GM18520 (cell line): ENCODE data around the gene ERP44.
"Not testable (repeated sequence)": the region's sequence is repeated elsewhere in the genome, so short reads cannot be mapped to it uniquely, and the experiment has no call there.

Source experiments
- ATAC-seq: cut with Tn5 transposase; IDR thresholded peaks from one replicate; pipeline ENCODE4 v1.9.1; 2021; ENCODE audit not compliant: unreplicated experiment

ERP44 gene

DNA sequence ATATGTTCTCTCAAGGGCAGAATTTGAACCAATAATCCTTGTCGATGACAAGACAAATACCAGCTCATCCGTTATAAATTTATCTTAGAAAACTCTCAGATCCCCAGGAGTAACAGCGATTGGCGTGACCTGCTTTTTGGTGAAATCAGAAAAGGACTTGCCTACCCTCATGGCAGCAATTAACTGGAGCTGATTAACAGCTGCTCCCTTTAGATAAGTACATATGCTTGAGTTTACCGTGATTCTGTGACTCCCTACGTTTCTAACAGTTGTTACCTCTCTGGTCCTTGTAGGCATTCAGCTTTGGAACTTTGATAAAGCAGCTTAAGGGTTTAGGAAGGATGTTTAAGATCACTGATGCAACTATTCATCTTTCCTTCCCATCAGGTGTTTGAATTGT lies 2.8 kb upstream of the ERP44 start:
- no peak for ATAC-seq

DNA sequence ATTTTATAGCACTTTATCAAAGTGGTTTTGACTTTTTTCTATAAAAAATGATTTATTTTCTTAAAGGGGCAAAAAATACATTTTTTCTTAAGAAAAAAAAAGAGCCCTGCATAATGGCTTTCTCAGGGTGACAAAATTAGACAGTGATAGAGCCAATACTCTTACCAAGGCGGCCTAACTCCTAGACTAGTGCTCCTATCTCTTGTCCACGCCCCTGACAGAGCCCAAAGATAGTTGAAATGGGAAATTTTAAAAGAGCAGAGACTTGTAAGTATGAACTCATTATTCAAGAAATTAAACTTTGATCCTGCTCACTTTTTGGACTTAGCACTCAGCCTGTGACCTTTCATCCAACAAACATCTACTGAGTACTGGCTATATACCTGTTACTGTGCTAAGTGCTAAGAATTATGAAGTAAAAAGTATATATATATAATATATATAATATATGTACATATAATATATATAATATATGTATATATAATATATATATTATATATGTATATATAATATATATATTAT lies 1.4 kb upstream of the ERP44 start:
- no peak for ATAC-seq

DNA sequence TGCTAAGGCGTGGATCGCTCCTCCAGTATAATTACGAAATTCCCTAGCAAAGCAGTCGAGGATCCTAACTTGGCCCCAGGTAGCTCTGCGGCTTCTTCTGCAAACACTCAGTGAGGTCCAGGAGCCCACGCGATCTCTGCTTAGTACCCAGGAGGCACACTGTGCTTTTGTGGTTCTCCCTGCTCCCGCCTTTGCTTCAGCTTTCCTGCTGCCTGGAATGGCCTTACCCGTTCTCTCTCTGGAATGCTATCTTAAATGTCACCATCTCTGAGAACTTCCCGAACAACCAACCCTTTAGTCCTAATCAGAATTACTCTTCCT lies 882 bp upstream of the ERP44 start:
- ATAC-seq: no peak

DNA sequence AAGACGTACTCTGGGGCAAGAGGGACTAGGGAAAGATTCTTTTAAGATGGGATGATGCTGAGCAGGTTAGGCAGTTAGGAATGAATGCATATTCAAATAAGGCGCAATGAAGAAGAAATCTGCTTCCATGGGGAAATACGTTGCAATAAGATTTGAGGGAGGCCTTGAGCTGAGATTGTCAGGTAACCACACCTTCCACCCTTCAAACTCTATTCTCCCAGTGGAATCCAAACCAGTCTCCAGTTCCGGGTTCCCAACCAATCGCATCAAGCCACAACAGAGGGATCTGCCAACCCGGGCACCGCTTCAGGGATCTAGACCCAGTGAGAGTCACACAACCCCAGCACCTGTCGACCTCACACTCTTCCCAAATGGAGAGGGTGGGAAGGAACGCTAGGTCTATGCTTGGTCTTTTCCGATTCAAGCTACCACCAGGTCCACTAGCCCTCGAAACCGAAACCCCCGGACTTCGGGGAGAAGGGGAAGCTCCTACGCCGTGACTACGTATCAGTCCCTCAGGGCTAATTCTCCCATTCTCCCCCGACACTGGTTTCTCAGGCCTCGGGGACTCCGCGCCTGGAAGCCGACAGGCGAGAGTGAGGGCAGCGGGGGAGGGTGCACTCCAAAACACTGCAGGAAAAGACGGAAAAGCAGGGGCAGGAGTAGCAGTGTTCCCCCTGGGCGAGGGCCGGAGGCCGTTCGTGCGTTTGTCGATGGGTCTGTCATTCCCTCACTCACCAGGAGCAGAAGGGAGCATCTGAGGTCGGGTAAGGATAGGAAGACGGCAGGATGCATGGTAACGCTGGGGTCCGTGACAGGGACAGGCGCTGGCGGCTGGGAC lies 534 bp downstream of the ERP44 start:
- no peak for ATAC-seq

DNA sequence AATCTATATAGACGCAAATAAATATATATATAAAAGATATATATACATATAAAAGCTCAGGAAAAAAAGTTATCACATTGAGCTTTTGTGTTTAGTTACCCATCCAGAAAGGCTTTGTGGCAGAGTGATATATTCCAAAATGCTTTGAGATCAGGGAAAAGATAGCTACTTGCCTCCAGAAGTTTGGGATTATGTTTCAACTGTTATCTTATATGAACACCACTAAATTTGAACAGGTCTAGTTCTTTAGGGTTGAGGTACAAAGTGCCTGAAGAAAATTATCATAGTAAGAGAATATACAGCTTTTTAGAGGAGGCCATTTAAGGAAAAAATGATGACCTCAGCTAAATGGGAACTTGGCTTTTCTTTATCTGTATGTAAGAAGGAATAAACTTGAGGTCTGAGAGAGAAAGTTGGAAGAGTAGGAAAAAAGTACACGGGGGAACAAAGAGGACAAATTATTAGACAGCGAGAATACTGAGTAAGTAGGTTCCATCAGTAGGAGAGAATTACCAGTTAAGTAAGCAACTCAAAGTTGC lies 2.4 kb downstream of the ERP44 start:
- ATAC-seq: no peak

DNA sequence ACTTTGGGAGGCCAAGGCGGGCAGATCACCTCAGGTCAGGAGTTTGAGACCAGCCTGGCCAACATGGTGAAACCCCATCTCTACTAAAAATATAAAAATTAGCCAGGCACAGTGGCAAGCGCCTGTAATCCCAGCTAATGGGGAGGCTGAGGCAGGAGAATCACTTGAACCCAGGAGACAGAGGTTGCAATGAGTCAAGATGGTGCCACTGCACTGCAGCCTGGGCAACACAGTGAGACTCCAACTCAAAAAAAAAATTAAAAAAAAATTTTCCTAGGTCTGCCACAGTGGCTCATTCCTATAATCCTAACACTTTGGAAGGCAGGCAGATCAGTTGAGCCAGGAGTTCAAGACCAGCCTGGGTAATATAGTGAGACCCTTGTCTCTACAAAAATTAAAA lies 4.4 kb downstream of the ERP44 start:
- not testable (repeated sequence) for ATAC-seq

DNA sequence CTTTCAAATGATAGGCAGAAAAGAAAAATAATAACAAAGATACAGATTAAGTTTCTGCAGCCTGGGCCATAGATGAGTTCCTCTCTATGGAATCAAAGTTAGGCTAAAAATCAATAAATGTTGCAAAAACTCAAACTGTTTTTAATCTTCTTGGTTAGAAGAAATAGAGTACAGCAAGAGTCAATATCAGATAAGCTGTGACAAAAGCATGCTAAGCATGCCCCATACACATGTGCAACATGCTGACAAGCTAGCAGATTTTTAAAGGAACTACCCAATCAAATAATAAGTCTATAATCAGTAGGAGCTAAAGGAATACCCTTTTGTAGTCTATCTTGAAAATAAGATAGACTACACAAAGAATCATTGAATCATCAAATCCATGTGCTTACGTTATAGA lies 6.7 kb downstream of the ERP44 start:
- no peak for ATAC-seq

DNA sequence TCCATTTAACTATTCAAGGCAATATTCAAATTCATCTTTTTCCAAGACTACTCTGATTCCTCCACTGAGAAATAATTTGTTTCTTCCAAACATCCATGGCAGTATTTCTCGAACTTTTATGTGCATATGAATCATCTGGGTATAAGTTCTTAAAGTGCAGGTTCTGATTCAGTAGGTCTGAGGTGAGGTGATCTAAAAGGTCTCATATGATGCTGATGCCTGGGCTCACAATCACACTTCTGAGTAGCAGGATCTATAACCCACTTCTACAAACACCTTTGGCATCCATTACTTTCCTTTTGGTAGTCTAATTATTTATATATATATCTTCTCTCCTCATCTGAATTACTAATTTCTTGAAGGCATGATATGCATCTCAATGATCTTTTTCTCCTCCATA lies 7.2 kb downstream of the ERP44 start:
- ATAC-seq: no peak

DNA sequence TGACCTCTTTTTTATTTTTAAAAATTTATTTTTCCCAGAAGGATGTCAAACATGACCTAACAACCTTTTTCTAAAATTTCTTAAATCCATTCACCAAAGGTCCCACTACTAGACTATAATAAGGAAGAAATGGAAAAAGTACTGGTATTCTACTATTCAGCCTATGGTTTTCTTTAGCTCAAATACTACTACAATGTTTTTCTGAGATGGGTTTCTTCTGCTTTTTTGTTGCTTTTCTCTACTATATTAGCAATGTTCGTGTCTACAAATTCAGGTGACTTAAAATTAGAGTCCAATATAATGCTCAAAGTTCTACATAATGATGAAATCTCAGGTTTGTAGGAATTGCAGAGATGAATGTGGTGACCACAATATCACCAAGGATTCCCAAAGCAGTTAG lies 7.9 kb downstream of the ERP44 start:
- ATAC-seq: no peak

DNA sequence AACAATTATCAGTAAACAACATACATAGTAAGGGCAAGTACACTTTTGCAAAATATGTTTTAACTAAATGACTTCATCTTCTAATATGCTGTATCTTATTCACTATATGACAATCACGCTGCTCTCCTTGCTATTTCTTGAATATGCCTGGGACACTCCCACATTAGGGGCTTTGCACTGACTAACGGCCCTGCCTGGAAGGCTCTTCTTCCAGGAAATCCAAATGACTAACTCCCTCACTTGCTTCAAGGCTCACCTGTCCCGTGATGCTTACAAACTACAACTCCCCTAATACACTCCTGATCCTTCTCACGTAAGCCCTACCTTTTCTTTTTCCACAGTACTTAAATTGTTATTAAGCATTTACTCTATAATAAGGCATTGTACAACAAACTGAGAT lies 10.6 kb downstream of the ERP44 start:
- no peak for ATAC-seq

DNA sequence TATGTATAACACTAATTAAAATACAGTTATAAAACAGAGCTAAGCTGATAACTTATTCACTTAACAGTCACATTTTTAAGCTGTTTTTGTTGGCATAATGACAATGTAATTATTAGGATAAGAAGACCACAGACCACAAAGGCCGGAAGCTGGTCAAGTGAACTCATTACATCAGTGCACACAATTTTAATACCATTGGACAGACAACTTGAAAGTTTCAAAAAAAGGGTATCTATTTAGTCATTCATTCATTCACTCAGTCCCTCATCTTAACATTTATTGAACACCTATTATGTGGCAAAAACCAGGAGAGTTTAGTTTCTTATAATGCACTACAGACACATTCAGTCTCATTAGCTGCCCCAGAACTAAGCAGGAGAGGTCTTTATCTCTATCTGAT lies 11.6 kb downstream of the ERP44 start:
- no peak for ATAC-seq

DNA sequence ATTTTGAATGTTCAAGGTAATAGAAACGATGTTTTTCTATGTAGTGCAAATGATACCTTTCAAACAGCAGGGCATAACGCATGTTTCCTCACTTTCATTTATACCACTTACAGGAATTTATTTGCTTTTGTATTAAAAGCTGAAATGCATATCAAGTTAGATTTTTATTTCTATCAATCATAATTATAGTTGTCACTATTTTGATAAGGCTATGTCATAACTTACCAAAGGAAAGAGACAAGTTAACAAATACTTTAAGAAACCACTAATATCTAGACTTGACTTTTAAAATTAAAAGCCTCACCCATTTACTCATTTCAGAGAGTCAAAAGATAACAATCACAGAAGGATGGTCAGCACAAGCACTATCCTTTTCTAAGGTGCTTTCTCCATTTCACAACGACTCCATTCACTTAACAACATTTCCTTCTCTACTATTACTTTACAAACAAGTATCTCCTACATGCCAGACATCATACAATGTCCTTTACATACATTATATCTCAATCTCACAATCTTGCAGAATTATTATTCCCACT lies 12.6 kb downstream of the ERP44 start:
- no peak for ATAC-seq

DNA sequence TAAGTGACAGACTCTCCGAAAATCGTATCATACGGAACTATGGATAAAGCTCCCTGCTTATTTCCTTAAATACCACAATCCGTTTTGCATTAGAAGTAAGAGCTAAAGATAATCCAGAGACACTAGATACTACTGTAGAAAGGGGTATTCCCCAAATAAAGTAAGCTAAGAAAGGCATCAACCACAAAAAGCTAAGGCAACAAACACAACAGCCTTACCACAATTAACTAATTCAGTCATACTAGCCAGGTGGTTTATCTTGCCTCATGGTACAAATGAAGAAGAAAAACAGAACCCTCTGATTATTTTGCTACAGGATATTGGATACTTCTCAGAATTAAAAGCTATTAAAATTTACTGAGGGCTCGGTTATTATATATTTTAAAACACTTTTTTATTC lies 14.1 kb downstream of the ERP44 start:
- peak; percentile 82 for ATAC-seq

DNA sequence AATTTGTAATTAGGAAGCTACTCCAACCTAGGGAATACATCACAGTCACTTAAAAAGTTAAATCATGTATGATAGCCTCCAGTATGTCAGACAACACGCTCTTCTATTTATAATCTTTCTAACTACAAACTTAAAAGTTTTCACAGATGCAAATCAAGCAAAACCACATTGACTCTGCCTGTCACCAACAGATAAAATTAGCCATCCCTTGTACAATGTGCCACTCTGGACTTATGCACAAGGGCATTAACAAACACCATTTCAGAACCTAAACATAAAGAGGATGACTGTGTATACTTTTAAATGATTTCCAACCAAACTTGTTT lies 14.7 kb downstream of the ERP44 start:
- peak; percentile 40 for ATAC-seq

DNA sequence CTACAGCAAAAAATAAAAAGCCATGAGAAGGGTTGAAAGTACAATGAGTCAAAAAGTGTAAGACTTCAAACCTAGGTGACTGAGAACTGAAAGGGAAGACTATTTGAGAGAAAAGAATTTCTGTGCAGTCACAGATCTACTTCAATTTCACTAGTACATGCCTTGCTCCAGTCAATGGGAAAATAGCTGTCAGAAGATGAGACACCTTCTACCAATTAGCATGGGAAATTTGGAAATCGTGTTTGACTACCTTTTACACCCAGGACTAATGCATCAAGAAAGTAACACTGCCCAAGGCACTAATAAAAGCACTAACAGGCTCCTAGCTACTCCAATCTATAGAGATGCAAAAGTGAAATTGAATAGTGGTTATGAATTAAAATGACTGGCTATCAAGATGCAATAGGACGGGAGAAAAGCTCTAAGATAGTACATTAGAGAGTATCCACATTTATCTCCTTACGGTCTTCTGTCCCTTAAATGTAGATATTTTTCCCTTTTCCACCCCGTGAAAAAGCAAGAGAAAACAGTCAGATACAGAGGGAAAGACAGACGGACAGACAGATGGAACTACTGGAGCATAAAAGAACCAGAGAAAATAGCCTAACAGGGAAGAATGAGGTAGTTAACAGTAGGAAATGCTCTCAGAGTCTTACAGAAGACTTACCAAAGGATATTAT lies 15.2 kb downstream of the ERP44 start:
- peak; percentile 36 for ATAC-seq

DNA sequence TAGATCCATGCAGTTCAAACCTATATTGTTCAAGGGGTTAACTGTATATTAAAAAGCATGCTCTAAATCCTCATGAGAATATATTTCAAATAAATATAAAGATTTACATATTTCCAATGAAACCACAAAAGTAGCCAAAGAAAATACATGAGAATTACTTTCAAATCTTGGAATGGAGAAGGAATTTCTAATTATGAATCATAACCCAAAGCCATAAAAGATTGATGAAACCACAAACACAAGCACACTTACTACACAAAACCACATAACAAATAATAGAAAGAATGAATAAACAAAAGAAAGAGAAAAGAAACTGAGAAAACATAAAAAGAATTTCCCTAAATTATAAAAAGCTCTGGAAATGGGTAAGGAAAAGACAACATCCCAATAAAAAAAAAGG lies 16.0 kb downstream of the ERP44 start:
- no peak for ATAC-seq

DNA sequence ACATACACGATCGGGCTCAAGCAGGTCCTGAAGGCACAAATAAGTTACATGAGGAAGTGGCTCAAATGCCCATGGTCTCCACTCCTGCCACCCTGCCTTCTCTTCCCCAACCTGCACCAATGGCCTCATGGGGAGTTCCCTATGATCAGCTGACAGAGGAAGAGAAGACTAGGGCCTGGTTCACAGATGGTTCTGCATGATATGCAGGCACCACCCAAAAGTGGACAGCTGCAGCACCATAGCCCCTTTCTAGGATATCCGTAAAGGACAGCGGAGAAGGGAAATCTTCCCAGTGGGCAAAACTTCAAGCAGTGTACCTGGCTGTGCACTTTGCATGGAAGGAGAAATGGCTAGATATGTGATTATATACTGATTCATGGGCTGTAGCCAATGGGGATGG lies 22.5 kb downstream of the ERP44 start:
- ATAC-seq: not testable (repeated sequence)

DNA sequence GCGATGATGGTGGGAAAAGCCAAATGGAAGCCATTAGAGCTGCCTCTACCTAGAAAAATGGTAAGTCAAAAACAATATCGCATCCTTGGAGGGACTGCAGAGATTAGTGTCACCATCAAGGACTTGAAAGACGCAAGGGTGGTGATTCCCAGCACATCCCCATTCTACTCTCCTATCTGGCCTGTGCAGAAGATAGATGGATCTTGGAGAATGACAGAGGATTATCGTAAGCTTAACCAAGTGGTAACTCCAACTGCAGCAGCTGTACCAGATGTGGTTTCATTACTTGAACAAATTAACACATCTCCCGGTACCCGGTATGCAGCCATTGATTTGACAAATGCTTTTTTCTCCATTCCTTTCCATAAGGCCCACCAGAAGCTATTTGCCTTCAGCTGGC lies 23.8 kb downstream of the ERP44 start:
- no peak for ATAC-seq

DNA sequence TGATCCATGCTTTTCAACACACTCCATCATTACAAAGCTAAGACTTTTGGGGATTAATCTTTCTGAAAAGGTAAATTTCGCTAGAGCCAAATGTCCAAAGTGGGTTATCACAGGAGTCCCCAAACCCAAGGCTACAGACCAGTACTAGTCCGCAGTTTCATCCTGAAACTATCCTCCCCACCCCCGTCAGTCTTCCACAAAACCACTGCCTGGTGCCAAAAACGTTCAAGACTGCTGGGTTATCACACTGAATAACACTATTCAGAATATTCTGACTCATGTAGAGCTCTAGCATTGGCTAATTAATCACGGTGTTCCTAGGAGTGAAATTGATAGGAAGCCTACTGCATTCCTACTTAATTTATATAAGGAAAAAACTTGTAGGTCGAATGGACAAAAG lies 24.7 kb downstream of the ERP44 start:
- ATAC-seq: no peak

DNA sequence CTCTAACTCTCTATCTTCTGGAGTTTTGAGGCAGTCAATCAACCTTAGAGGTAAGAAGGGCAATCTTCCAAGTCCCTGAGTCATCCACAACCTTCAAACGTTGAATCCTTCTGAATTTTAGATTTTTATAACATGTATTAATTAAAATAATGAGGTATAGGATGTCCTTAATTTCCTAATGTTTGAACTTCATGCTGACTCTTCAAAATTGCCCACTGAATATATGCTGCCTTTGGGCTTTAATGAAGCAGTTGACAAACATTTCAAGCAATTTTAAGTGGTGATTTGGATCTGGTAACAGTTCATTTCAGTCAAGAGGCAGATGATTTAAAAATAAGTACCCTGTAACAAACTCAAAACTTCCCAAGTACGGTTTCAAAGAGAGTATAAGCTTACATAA lies 26.0 kb downstream of the ERP44 start:
- no peak for ATAC-seq

DNA sequence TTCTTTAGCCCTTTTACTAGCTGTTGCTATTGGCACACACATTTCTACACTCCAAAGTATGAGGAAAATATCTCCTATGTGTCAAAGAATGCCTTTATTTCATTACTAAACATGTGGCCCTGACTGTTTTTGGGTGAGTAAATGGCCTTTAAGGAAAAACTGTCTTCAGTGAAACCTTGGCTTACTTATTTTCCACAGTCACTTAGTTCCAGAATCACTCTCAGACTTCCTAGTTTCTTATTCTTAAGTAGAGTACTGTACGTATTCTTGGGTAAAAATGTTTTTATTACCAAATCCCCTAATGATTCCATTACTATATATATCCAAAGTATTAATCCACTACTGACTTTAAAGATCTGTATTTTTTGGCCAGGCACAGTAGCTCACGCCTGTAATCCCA lies 27.5 kb downstream of the ERP44 start:
- ATAC-seq: no peak
